Colonic mucosa (tissue), 4 donors: Measurements from ENCODE around the gene GABBR2. TPM values are rescaled to one million over a fixed set of nuclear protein-coding genes. Genes with fewer than 3 reads are reported as not detected.

Source experiments
- DNase-seq: peaks from one replicate; pipeline ENCODE4 v3.0.0-alpha.2; 2020
- H3K27ac ChIP-seq: fragments of 200-600 bp; one replicate; pipeline ENCODE4 v1.8.0; 2021
- H3K27me3 ChIP-seq: fragments of 200-600 bp; one replicate; pipeline ENCODE4 v1.8.0; 2021
- H3K36me3 ChIP-seq: fragments of 200-600 bp; one replicate; pipeline ENCODE4 v1.8.0; 2021
- H3K4me1 ChIP-seq: fragments of 200-600 bp; one replicate; pipeline ENCODE4 v1.8.0; 2021; ENCODE audit warnings: mild to moderate bottlenecking
- H3K4me3 ChIP-seq: fragments of 200-600 bp; one replicate; pipeline ENCODE4 v1.8.0; 2021
- H3K9ac ChIP-seq, 2 donors: one replicate each; pipeline ENCODE4 v1.7.0; 2013; ENCODE audit warnings: control low read depth in 2 of 2, low read depth in 2 of 2, low read length in 2 of 2
- H3K9me3 ChIP-seq: fragments of 200-600 bp; one replicate; pipeline ENCODE4 v1.8.0; 2021
- CTCF ChIP-seq: fragments of 200-600 bp; IDR thresholded peaks from one replicate; pipeline ENCODE4 v1.8.0; 2022; ENCODE audit warnings: antibody characterized with exemption, mild to moderate bottlenecking
- intact Hi-C: fragments of 100-400 bp; cut with DNase I; formaldehyde crosslinking; loops from one replicate; pipeline ENCODE4 v1.14.1; 2022
- total RNA-seq, 2 donors: library from RNA; stranded (reverse); fragmentation: NEBNext Ultra II Directional in 1 of 2; extraction: Animal tissue kit (Norgen Biotek cat#: 25700) in 1 of 2; gene quantifications; one replicate each; pipeline ENCODE4 v1.2.1, GENCODE V29; 2021
- donor health status: healthy.
- donor health status: DM: no; HTN: no; CAD: no.
- donor health status: DM: no; HTN: no; CAD: no.

The GABBR2 gene
- total RNA-seq, 2 donors from 2014 or later: 0.05 TPM; not detected in 1

GRCh38 chr9:98607787-98608186, 100.9 kb downstream of the GABBR2 start:
- no peak for TF ChIP-seq CTCF
- H3K9ac ChIP-seq: no peak overlapping the region
- no peaks in the 10 kb centered on the region for H3K36me3 ChIP-seq
- no peak overlapping the region for H3K27ac ChIP-seq
- no peaks in the 10 kb centered on the region for H3K27me3 ChIP-seq
- H3K4me1 ChIP-seq: no peaks in the 10 kb centered on the region
- intact Hi-C loops: no loop called here
- H3K4me3 ChIP-seq: no peak overlapping the region
- no peak for DNase-seq
- no peaks in the 10 kb centered on the region for H3K9me3 ChIP-seq

- Histone ChIP-seq H3K4me1 (no peaks in the 10 kb centered on the region), H3K27me3 (no peaks in the 10 kb centered on the region), H3K9me3 (no peaks in the 10 kb centered on the region), H3K36me3 (no peaks in the 10 kb centered on the region), H3K9ac (no peak overlapping the region), H3K27ac (no peak overlapping the region), H3K4me3 (no peak overlapping the region)
- TF ChIP-seq CTCF: no peak
- no peak for DNase-seq
- intact Hi-C loops: no loop called here
These were observed 101.6 kb downstream of the GABBR2 start for GRCh38 chr9:98607152-98607551.

GRCh38 chr9:98606730-98607129, 102.0 kb downstream of the GABBR2 start:
- TF ChIP-seq CTCF: no peak
- no peak for DNase-seq
- Histone ChIP-seq H3K4me1 (no peaks in the 10 kb centered on the region), H3K27me3 (no peaks in the 10 kb centered on the region), H3K9ac (no peak overlapping the region), H3K4me3 (no peak overlapping the region), H3K9me3 (no peaks in the 10 kb centered on the region), H3K27ac (no peak overlapping the region), H3K36me3 (no peaks in the 10 kb centered on the region)
- intact Hi-C loops: no loop called here

- H3K27ac ChIP-seq: no peak overlapping the region
- intact Hi-C loops: no loop called here
- H3K4me3 ChIP-seq: no peak overlapping the region
- no peaks in the 10 kb centered on the region for H3K4me1 ChIP-seq
- no peaks in the 10 kb centered on the region for H3K9me3 ChIP-seq
- no peak for TF ChIP-seq CTCF
- no peaks in the 10 kb centered on the region for H3K36me3 ChIP-seq
- no peaks in the 10 kb centered on the region for H3K27me3 ChIP-seq
- H3K9ac ChIP-seq: no peak overlapping the region
- DNase-seq: no peak
These were observed 103.6 kb downstream of the GABBR2 start for GRCh38 chr9:98605116-98605515.

- Histone ChIP-seq H3K4me3 (no peak overlapping the region), H3K9ac (no peak overlapping the region), H3K9me3 (no peaks in the 10 kb centered on the region), H3K36me3 (no peaks in the 10 kb centered on the region), H3K4me1 (no peaks in the 10 kb centered on the region), H3K27ac (no peak overlapping the region), H3K27me3 (no peaks in the 10 kb centered on the region)
- DNase-seq: no peak
- no peak for TF ChIP-seq CTCF
- intact Hi-C loops: no loop called here
These were observed 104.8 kb downstream of the GABBR2 start for GRCh38 chr9:98603821-98604383.
